H1 (cell line): Measurements from ENCODE around the gene MARCHF2. TPM values are rescaled to one million over a fixed set of nuclear protein-coding genes. Genes with fewer than 3 reads are reported as not detected.

Source experiments
- CTCF ChIA-PET: fragments of 300-600 bp; sonication (Branson Sonifier 250); formaldehyde crosslinking; loops from one replicate; lab custom pipeline; 2021; ENCODE audit not compliant: partially characterized antibody; lab: Charles Lee
- POLR2A ChIA-PET: fragments of 300-600 bp; sonication (Branson Sonifier 250); formaldehyde crosslinking; loops from one replicate; lab custom pipeline; 2021; ENCODE audit warnings: inconsistent platforms; ENCODE audit not compliant: partially characterized antibody; lab: Charles Lee
- DNase-seq, 2 experiments: peaks; one replicate each; pipeline versions ENCODE4 v3.0.0 to v3.0.0-alpha.2; 2010 to 2022; ENCODE audit warnings: low spot score in 2 of 2, low read depth in 1 of 2, mixed read lengths in 1 of 2
- FAIRE-seq: peaks from 2 replicates; lab custom pipeline; 2011; peaks lifted over from hg19 to GRCh38; lab: Jason Lieb, UNC
- H2AFZ ChIP-seq: 2 replicates; pipeline ENCODE4 v1.8.1; 2012; ENCODE audit warnings: low read length, inconsistent platforms
- H2AK5ac ChIP-seq: 2 replicates; pipeline ENCODE4 v1.6.1; 2013; ENCODE audit warnings: low read depth, low read length
- H2BK120ac ChIP-seq: replicated peaks from 2 replicates; pipeline ENCODE3; 2013; ENCODE audit warnings: low read depth, low read length, inconsistent platforms
- H2BK12ac ChIP-seq: 2 replicates; pipeline ENCODE4 v1.6.1; 2013; ENCODE audit warnings: low read depth, low read length
- H2BK15ac ChIP-seq: 2 replicates; pipeline ENCODE4 v1.6.1; 2013; ENCODE audit warnings: low read length
- H2BK20ac ChIP-seq: 2 replicates; pipeline ENCODE4 v1.6.1; 2013; ENCODE audit warnings: low read length
- H2BK5ac ChIP-seq: 2 replicates; pipeline ENCODE4 v1.6.1; 2013; ENCODE audit warnings: low read depth, low read length
- H3K14ac ChIP-seq: 2 replicates; pipeline ENCODE4 v1.6.1; 2013; ENCODE audit warnings: inconsistent platforms; ENCODE audit not compliant: insufficient read length
- H3K18ac ChIP-seq: 2 replicates; pipeline ENCODE4 v1.6.1; 2013; ENCODE audit warnings: low read length; ENCODE audit errors: extremely low read depth
- H3K23ac ChIP-seq: 2 replicates; pipeline ENCODE4 v1.6.1; 2013; ENCODE audit warnings: inconsistent platforms; ENCODE audit not compliant: insufficient read length
- H3K23me2 ChIP-seq: 2 replicates; pipeline ENCODE4 v1.6.1; 2013; ENCODE audit warnings: low read depth, low read length
- H3K27ac ChIP-seq: 2 replicates; pipeline ENCODE4 v1.6.1; 2011; ENCODE audit warnings: low read depth, low read length, inconsistent platforms
- H3K27me3 ChIP-seq, 4 experiments: replicated peaks in 1 of 4; 1 replicate in 1 of 4; 2 replicates in 3 of 4; pipeline versions ENCODE4 v1.6.1 to v1.8.1; 2011 to 2013; ENCODE audit warnings: low read length in 3 of 4, mild to moderate bottlenecking in 3 of 4, inconsistent platforms in 2 of 4, mixed read lengths in 2 of 4, moderate library complexity in 1 of 4; ENCODE audit not compliant: control insufficient read depth in 3 of 4, insufficient read depth in 3 of 4; ENCODE audit errors: extremely low read depth in 1 of 4
- H3K36me3 ChIP-seq, 4 experiments: 2 replicates each; pipeline versions ENCODE4 v1.6.1 to v1.8.1; 2011 to 2013; ENCODE audit warnings: mild to moderate bottlenecking in 4 of 4, low read length in 3 of 4, moderate library complexity in 2 of 4, control low read depth in 1 of 4, inconsistent platforms in 1 of 4; ENCODE audit not compliant: insufficient read depth in 4 of 4, control insufficient read depth in 2 of 4
- H3K4ac ChIP-seq: replicated peaks from 2 replicates; pipeline ENCODE3; 2013; ENCODE audit warnings: low read length, low read depth, mixed read lengths, inconsistent platforms; ENCODE audit not compliant: insufficient read length
- H3K4me1 ChIP-seq, 4 experiments: replicated peaks in 1 of 4; 1 replicate in 1 of 4; 2 replicates in 3 of 4; pipeline versions ENCODE4 v1.6.1 to v1.8.1; 2011 to 2013; ENCODE audit warnings: low read length in 3 of 4, inconsistent platforms in 2 of 4, mixed read lengths in 1 of 4; ENCODE audit not compliant: insufficient read depth in 4 of 4, control insufficient read depth in 3 of 4
- H3K4me2 ChIP-seq, 2 experiments: 2 replicates each; pipeline versions ENCODE4 v1.6.1 to v1.8.1; 2011 to 2013; ENCODE audit warnings: low read depth in 2 of 2, low read length in 2 of 2, control low read depth in 1 of 2, inconsistent platforms in 1 of 2, mild to moderate bottlenecking in 1 of 2; ENCODE audit not compliant: insufficient read depth in 1 of 2
- H3K4me3 ChIP-seq, 4 experiments: fragments of 200-600, 300-600 bp in 1 of 4; sonication (generic), shearing (Covaris generic), sonication (Bioruptor Twin) in 1 of 4; 2 replicates each; pipeline versions ENCODE4 v1.5.1 to v1.8.1; 2011 to 2016; ENCODE audit warnings: low read length in 4 of 4, low read depth in 3 of 4, control low read depth in 2 of 4, inconsistent platforms in 2 of 4, mild to moderate bottlenecking in 2 of 4, mixed read lengths in 1 of 4, moderate library complexity in 1 of 4; ENCODE audit not compliant: insufficient read depth in 2 of 4; ENCODE audit errors: extremely low read depth in 1 of 4
- H3K56ac ChIP-seq: replicated peaks from 2 replicates; pipeline ENCODE3; 2013; ENCODE audit warnings: low read depth, mild to moderate bottlenecking, mixed read lengths, low read length, inconsistent platforms; ENCODE audit not compliant: insufficient read length
- H3K79me1 ChIP-seq: 2 replicates; pipeline ENCODE4 v1.6.1; 2013; ENCODE audit warnings: low read depth, low read length, control low read depth
- H3K79me2 ChIP-seq, 2 experiments: 2 replicates each; pipeline versions ENCODE4 v1.6.1 to v1.8.1; 2012 to 2013; ENCODE audit warnings: low read length in 2 of 2, mild to moderate bottlenecking in 2 of 2, inconsistent platforms in 1 of 2; ENCODE audit not compliant: insufficient read depth in 2 of 2, control insufficient read depth in 1 of 2
- H3K9ac ChIP-seq, 4 experiments: replicated peaks in 1 of 4; 1 replicate in 1 of 4; 2 replicates in 3 of 4; pipeline versions ENCODE4 v1.6.1 to v1.8.1; 2011 to 2013; ENCODE audit warnings: low read depth in 3 of 4, low read length in 3 of 4, control low read depth in 2 of 4, mild to moderate bottlenecking in 2 of 4, moderate library complexity in 2 of 4, inconsistent platforms in 1 of 4; ENCODE audit errors: extremely low read depth in 1 of 4
- H3K9me3 ChIP-seq, 2 experiments: 2 replicates each; pipeline versions ENCODE4 v1.6.1 to v1.8.1; 2012 to 2013; ENCODE audit warnings: mild to moderate bottlenecking in 2 of 2, moderate library complexity in 2 of 2, control low read depth in 1 of 2, inconsistent platforms in 1 of 2, low read depth in 1 of 2, low read length in 1 of 2, mixed read lengths in 1 of 2; ENCODE audit not compliant: insufficient read depth in 2 of 2
- H4K20me1 ChIP-seq, 2 experiments: replicated peaks in 1 of 2; 2 replicates each; pipeline versions ENCODE3 to v1.8.1; 2011 to 2013; ENCODE audit warnings: inconsistent platforms in 2 of 2, low read length in 2 of 2, mild to moderate bottlenecking in 1 of 2; ENCODE audit not compliant: insufficient read depth in 2 of 2, control insufficient read depth in 1 of 2
- H4K5ac ChIP-seq: 2 replicates; pipeline ENCODE4 v1.6.1; 2013; ENCODE audit warnings: low read length, low read depth, mixed read lengths, inconsistent platforms; ENCODE audit not compliant: insufficient read length
- H4K8ac ChIP-seq: 2 replicates; pipeline ENCODE4 v1.8.0; 2013; ENCODE audit warnings: mild to moderate bottlenecking, moderate library complexity, low read length, inconsistent platforms; ENCODE audit not compliant: insufficient read depth; ENCODE audit errors: extremely low read depth
- H4K91ac ChIP-seq: replicated peaks from 2 replicates; pipeline ENCODE3; 2013; ENCODE audit warnings: low read length, mixed read lengths, inconsistent platforms; ENCODE audit not compliant: insufficient read length
- JUND ChIP-seq: IDR thresholded peaks from 2 replicates; pipeline ENCODE4 v1.6.1; 2011; ENCODE audit warnings: mild to moderate bottlenecking, improper control_type of control experiment, low read length
- SP2 ChIP-seq: IDR thresholded peaks from 2 replicates; pipeline ENCODE4 v1.6.1; 2012; ENCODE audit warnings: mild to moderate bottlenecking, low read length, inconsistent platforms
- TBP ChIP-seq: IDR thresholded peaks from 2 replicates; pipeline ENCODE4 v1.6.1; 2011; ENCODE audit warnings: low read depth, low read length, improper control_type of control experiment
- ZNF274 ChIP-seq: IDR thresholded peaks from 2 replicates; pipeline ENCODE4 v1.7.0; 2012; ENCODE audit warnings: low read length, borderline replicate concordance; ENCODE audit errors: extremely low read depth
- WGBS, 2 experiments: shearing (Covaris generic) in 1 of 2; methylation state at CpG; one replicate each; pipeline versions ENCODE4 v1.1.6 to v1.1.7; 2013 to 2015; ENCODE audit warnings: low lambda C conversion rate in 2 of 2, mixed read lengths in 2 of 2, inconsistent platforms in 1 of 2, low coverage in 1 of 2, missing lambda C conversion rate in 1 of 2; ENCODE audit not compliant: insufficient replicate concordance in 2 of 2, insufficient coverage in 1 of 2, insufficient read length in 1 of 2; ENCODE audit errors: extremely low coverage in 1 of 2, missing lambda C conversion rate in 1 of 2; 5-methylcytosine and 5-hydroxymethylcytosine counted together
- polyA plus RNA-seq, 7 experiments: library from polyadenylated mRNA; depleted of rRNA in 3 of 7; stranded (reverse) in 5 of 7; unstranded in 2 of 7; fragments of >200 nt in 5 of 7; fragments of 200-250 nt in 2 of 7; gene quantifications; 1 replicate in 5 of 7; 2 replicates in 1 of 7; 4 replicates in 1 of 7; pipeline versions ENCODE4 v1.2.1 to v1.2.3, GENCODE V29; 2011 to 2013; ENCODE audit warnings: missing spikeins in 2 of 7, mixed read lengths in 2 of 7
- total RNA-seq: library from RNA; stranded (reverse); fragmentation: NEBNext Ultra II Directional; extraction: Animal tissue kit (Norgen Biotek cat#: 25700); gene quantifications from 2 replicates; pipeline ENCODE4 v1.2.1, GENCODE V29; 2021

Gene MARCHF2
- total and polyA plus RNA-seq, 2 of the 8 experiments (the other 6 are each of a cell fraction or from before 2014, with no cell fraction given), result 18.5 to 46.2 TPM

DNA sequence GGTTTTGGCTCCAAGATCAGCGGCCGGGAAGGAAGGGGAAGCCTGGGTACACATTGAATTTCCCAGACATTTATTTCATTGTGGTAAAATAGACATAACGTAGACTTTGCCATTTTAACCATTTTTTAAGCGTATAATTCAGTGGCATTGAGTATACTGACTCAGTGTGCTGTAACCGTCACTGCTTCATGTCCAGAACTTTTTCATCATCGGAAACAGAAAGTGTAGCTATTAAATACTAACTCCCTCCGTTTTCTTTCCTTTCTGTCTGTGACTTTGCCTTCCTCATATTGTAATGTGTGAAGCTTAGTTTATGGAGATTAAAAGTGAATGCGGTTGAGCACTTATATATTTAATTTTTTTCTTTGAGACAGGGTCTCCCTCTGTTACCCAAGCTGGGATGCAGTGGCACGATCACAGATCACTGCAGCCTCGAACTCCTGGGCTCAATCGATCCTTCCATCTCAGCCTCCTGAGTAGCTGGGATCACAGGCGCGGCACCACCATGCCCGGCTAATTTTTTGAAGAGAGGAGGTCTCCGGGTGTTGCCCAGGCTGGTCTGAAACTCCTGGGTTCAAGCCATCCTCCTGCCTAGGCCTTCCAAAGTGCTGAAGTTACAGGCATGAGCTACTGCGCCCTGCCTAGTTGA is 33.1 kb downstream of the MARCHF2 start:
- Histone ChIP-seq H4K20me1 (peaks cover 19 to 31% of the 10 kb centered on the region in 2 experiments), H3K27ac (0 out of 2 replicates have a peak overlapping the region, but pooled peaks have one; percentile 98)
- POLR2A ChIA-PET, result interaction anchor here (0.8 to 8.0 kb wide), 25 partner anchors 9 to 134 kb away, joined by 3 to 63 read pairs (median 5); partner anchors contain the start of genes KANK3, MARCHF2 and ZNF414

More for the DNA sequence above, 33.1 kb downstream of the MARCHF2 start:
- Histone ChIP-seq H2BK12ac (no peak overlapping the region), H3K18ac (no peak overlapping the region), H3K14ac (no peak overlapping the region), H3K4me2 (peak overlapping the region; percentile 78 to 88), H2BK120ac (no peak overlapping the region), H2BK20ac (no peak overlapping the region), H3K23ac (no peak overlapping the region), H3K9me3 (no peaks in the 10 kb centered on the region), H3K9ac (peak overlapping the region; percentile 94 to 100 (median 98)), H2AFZ (no peak overlapping the region), H3K36me3 (peaks cover 0 to 22% (median 1%) of the 10 kb centered on the region in 4 experiments; a peak in 2 of 8 replicates), H3K27me3 (no peaks in the 10 kb centered on the region), H2BK5ac (peak overlapping the region; percentile 98; the same call in 1 of the 2 replicates), H4K91ac (no peak overlapping the region), H2BK15ac (no peak overlapping the region), H3K4me3 (peak overlapping the region; percentile 85 to 93 (median 88)), H2AK5ac (no peak overlapping the region), H3K79me1 (peaks cover 2% of the 10 kb centered on the region; the same call in 1 of the 2 replicates), H3K56ac (no peak overlapping the region), H3K23me2 (peaks cover 3% of the 10 kb centered on the region), H3K79me2 (peaks cover 57 to 63% of the 10 kb centered on the region in 2 experiments), H3K4me1 (peaks cover 7 to 32% (median 22%) of the 10 kb centered on the region in 4 experiments), H4K8ac (no peak overlapping the region), H4K5ac (no peak overlapping the region), H3K4ac (peak overlapping the region; percentile 10)
- DNase-seq, result no peak
- CTCF ChIA-PET, result interaction anchor here (0.5 to 5.1 kb wide), 8 partner anchors 12 to 1716 kb away, joined by 3 to 19 read pairs (median 4); partner anchors contain the start of gene MARCHF2
- no peak for FAIRE-seq
- 55% methylated on average over 16 of the region's 16 CpGs; no CpG with 5 or more reads in 1 of the 2 experiments for WGBS, 2 experiments
- TF ChIP-seq JUND, result no peak
- TF ChIP-seq ZNF274, result no peak
- no peak for TF ChIP-seq TBP
- no peak for TF ChIP-seq SP2
